Stomach (tissue), 9 donors: ENCODE measurements around the gene REV3L. TPM values are rescaled to one million over a fixed set of nuclear protein-coding genes. Genes with fewer than 3 reads are reported as not detected.

Experiments used
- DNase-seq, 2 donors: peaks; one replicate each; pipeline versions ENCODE4 v3.0.0 to v3.0.0-alpha.2; 2013 to 2019
- H3K27ac ChIP-seq, 5 donors: fragments of 200-600 bp in 4 of 5; sonication (generic) in 4 of 5; one replicate each; pipeline ENCODE4 v1.5.1; 2013 to 2019; ENCODE audit warnings: mild to moderate bottlenecking in 1 of 5, moderate library complexity in 1 of 5
- H3K27me3 ChIP-seq, 3 donors: fragments of 200-600 bp; sonication (generic); one replicate each; pipeline ENCODE4 v1.5.1; 2017 to 2019; ENCODE audit warnings: mixed run types in 1 of 3
- H3K36me3 ChIP-seq, 4 donors: fragments of 200-600 bp; sonication (generic); 1 replicate in 3 of 4; 2 replicates in 1 of 4; pipeline ENCODE4 v1.5.1; 2016 to 2019
- H3K4me1 ChIP-seq, 4 donors: fragments of 200-600 bp; sonication (generic); one replicate each; pipeline ENCODE4 v1.5.1; 2016 to 2019
- H3K4me3 ChIP-seq, 4 donors: fragments of 200-600 bp; sonication (generic) in 3 of 4; one replicate each; pipeline ENCODE4 v1.5.1; 2016 to 2019; ENCODE audit warnings: mild to moderate bottlenecking in 1 of 4
- H3K9me3 ChIP-seq, 4 donors: fragments of 200-600 bp; sonication (generic); one replicate each; pipeline ENCODE4 v1.5.1; 2016 to 2019
- CTCF ChIP-seq, 7 experiments: fragments of 450-650 bp in 4 of 7; fragments of 200-600 bp in 3 of 7; sonication (generic) in 3 of 7; IDR thresholded peaks; one replicate each; pipeline ENCODE4 v1.5.1; 2016 to 2019; ENCODE audit warnings: antibody characterized with exemption in 7 of 7, control low read depth in 2 of 7, mild to moderate bottlenecking in 1 of 7
- EP300 ChIP-seq: sonication (generic); formaldehyde crosslinking; IDR thresholded peaks from one replicate; pipeline ENCODE4 v1.6.1; 2017; ENCODE audit warnings: antibody characterized with exemption
- POLR2A ChIP-seq, 4 donors: fragments of 450-650 bp; IDR thresholded peaks; one replicate each; pipeline ENCODE4 v1.6.1; 2016; ENCODE audit warnings: antibody characterized with exemption in 4 of 4, control low read depth in 2 of 4, mild to moderate bottlenecking in 1 of 4, moderate library complexity in 1 of 4
- POLR2AphosphoS5 ChIP-seq, 3 donors: sonication (generic); formaldehyde crosslinking; IDR thresholded peaks; one replicate each; pipeline ENCODE4 v1.6.1; 2016; ENCODE audit warnings: antibody characterized with exemption in 3 of 3
- WGBS, 5 donors: extraction: QIAGEN DNeasy Blood & Tissue Kit in 3 of 5; methylation state at CpG; one replicate each; pipeline versions ENCODE4 v1.1.5 to v1.1.7; 2013 to 2018; 5-methylcytosine and 5-hydroxymethylcytosine counted together
- intact Hi-C: fragments of 100-400 bp; cut with DNase I; formaldehyde crosslinking; loops from one replicate; pipeline ENCODE4 v1.15.1; 2023; ENCODE audit warnings: low total_unique reads
- polyA plus RNA-seq, 3 donors: library from polyadenylated mRNA; stranded (reverse); fragments of 200-250 nt; gene quantifications; one replicate each; pipeline ENCODE4 v1.2.3, GENCODE V29; 2013
- total RNA-seq, 5 donors: library from RNA; depleted of rRNA; stranded (reverse); fragments of >200 nt; gene quantifications; one replicate each; pipeline versions ENCODE4 v1.1.0 to v1.2.3, GENCODE V29; 2014 to 2016
- donor health status: healthy with polysubstance abuse.
- donor health status: Bipolar disorder and iron deficiency.
- donor health status: healthy.

The REV3L gene
- total and polyA plus RNA-seq, 8 donors, result 9.0 to 170 (median 28.3) TPM

GRCh38 chr6:111437573-111437972 lies 45.4 kb downstream of the REV3L start:
- Histone ChIP-seq H3K36me3 (no peaks in the 10 kb centered on the region), H3K4me3 (no peak overlapping the region), H3K27me3 (no peaks in the 10 kb centered on the region), H3K9me3 (no peaks in the 10 kb centered on the region), H3K4me1 (peaks cover 2 to 29% (median 14%) of the 10 kb centered on the region in 4 donors), H3K27ac (no peak overlapping the region)
- TF ChIP-seq EP300 (no peak), POLR2AphosphoS5 (IDR thresholded peaks at IDR 0.05) (no peak), CTCF (IDR thresholded peaks at IDR 0.05) (no peak), POLR2A (IDR thresholded peaks at IDR 0.05) (no peak)
- DNase-seq, result no peak
- WGBS, 5 donors, result 92 to 96% (median 96%) methylated on average over 2 of the region's 2 CpGs
- intact Hi-C loops, result no loop called here

- DNase-seq, result no peak
- intact Hi-C loops, result no loop called here
- Histone ChIP-seq H3K4me3 (no peak overlapping the region), H3K36me3 (peaks cover 0 to 7% (median 4%) of the 10 kb centered on the region in 4 donors), H3K9me3 (peaks cover 0 to 14% (median 3%) of the 10 kb centered on the region in 4 donors), H3K4me1 (peaks cover 5 to 28% (median 18%) of the 10 kb centered on the region in 4 donors), H3K27me3 (no peaks in the 10 kb centered on the region), H3K27ac (no peak overlapping the region)
- 82 to 96% (median 95%) methylated on average over 1 of the region's 1 CpG for WGBS, 5 donors
- no peak for TF ChIP-seq POLR2AphosphoS5 (IDR thresholded peaks at IDR 0.05)
- no peak for TF ChIP-seq POLR2A (IDR thresholded peaks at IDR 0.05)
- no peak for TF ChIP-seq EP300
- no peak for TF ChIP-seq CTCF (IDR thresholded peaks at IDR 0.05)
These were observed 50.5 kb downstream of the REV3L start for GRCh38 chr6:111432511-111432910.

GRCh38 chr6:111430605-111431376 lies 52.2 kb downstream of the REV3L start:
- Histone ChIP-seq H3K36me3 (peaks cover 0 to 7% (median 4%) of the 10 kb centered on the region in 4 donors), H3K4me1 (peaks cover 5 to 44% (median 24%) of the 10 kb centered on the region in 4 donors), H3K4me3 (no peak overlapping the region), H3K27me3 (no peaks in the 10 kb centered on the region), H3K9me3 (peaks cover 0 to 14% (median 3%) of the 10 kb centered on the region in 4 donors), H3K27ac (peak overlapping the region in 1 of 5 donors; percentile 37)
- WGBS, 5 donors, result 85 to 95% (median 94%) methylated on average over 11 of the region's 11 CpGs
- no peak for DNase-seq
- intact Hi-C loops, result no loop called here
- TF ChIP-seq POLR2AphosphoS5 (IDR thresholded peaks at IDR 0.05), result no peak
- no peak for TF ChIP-seq POLR2A (IDR thresholded peaks at IDR 0.05)
- TF ChIP-seq CTCF (IDR thresholded peaks at IDR 0.05), result no peak
- TF ChIP-seq EP300, result no peak

- peak overlapping the region in 1 of 5 donors; percentile 37 for H3K27ac ChIP-seq
- no peak for DNase-seq
- 92 to 98% (median 98%) methylated on average over 19 of the region's 19 CpGs for WGBS, 5 donors
- no peaks in the 10 kb centered on the region for H3K27me3 ChIP-seq
- H3K36me3 ChIP-seq, result peaks cover 0 to 7% (median 4%) of the 10 kb centered on the region in 4 donors
- TF ChIP-seq EP300 (no peak), CTCF (IDR thresholded peaks at IDR 0.05) (no peak), POLR2A (IDR thresholded peaks at IDR 0.05) (no peak), POLR2AphosphoS5 (IDR thresholded peaks at IDR 0.05) (no peak)
- intact Hi-C loops, result no loop called here
- H3K4me3 ChIP-seq, result no peak overlapping the region
- H3K4me1 ChIP-seq, result peaks cover 11 to 51% (median 30%) of the 10 kb centered on the region in 4 donors
- peaks cover 0 to 14% (median 3%) of the 10 kb centered on the region in 4 donors for H3K9me3 ChIP-seq
These were observed 53.4 kb downstream of the REV3L start for GRCh38 chr6:111429571-111429970.
